ENCODE measurements around the gene SLC39A5. TPM values are rescaled to one million over a fixed set of nuclear protein-coding genes. Genes with fewer than 3 reads are reported as not detected.

SLC39A5 gene
- total RNA-seq, 5 donors from 2014 or later (not counting 1 experiment from before 2014, with no cell fraction given), result 0.57 to 1.4 (median 0.58) TPM; not detected in 2

GRCh38 chr12:56236091-56236490 is 6.2 kb downstream of the SLC39A5 start:
- 92% methylated on average over 5 of the region's 6 CpGs for WGBS (ENCODE audit: insufficient coverage)
- Mint-ChIP-seq H3K4me3 (no peak overlapping the region), H3K36me3 (peaks cover 5% of the 10 kb centered on the region), H3K4me1 (no peaks in the 10 kb centered on the region), H3K27ac (no peak overlapping the region), H3K27me3 (no peaks in the 10 kb centered on the region), H3K9me3 (no peaks in the 10 kb centered on the region)
- CTCF ChIA-PET, result no interaction called here
- peaks cover 14 to 18% of the 10 kb centered on the region in 2 donors for H3K36me3 ChIP-seq (ENCODE audit: control insufficient read depth in 2 of 2, extremely low read depth in 1 of 2, insufficient read depth in 1 of 2, low read length in 1 of 2)
- no peaks in the 10 kb centered on the region for H3K9me3 ChIP-seq
- no peak for DNase-seq
- ATAC-seq (replicated peaks in 1 of 4), result no peak
- POLR2A ChIA-PET, result interaction anchor here in 1 of 2 donors (0.5 kb wide), 1 partner anchor 16 kb away, joined by 3 read pairs; no protein-coding TSS in a partner anchor
- no peaks in the 10 kb centered on the region for H3K27me3 ChIP-seq (replicated peaks in 1 of 2; ENCODE audit: control insufficient read depth in 2 of 2, extremely low read depth in 1 of 2, insufficient read depth in 2 of 2, low read length in 1 of 2)
- H3K27ac ChIP-seq (ENCODE audit: low read length), result no peak overlapping the region
- H3K4me3 ChIP-seq (ENCODE audit: control insufficient read depth in 1 of 2, extremely low read depth in 1 of 2, low read length in 1 of 2), result no peak overlapping the region
- no peaks in the 10 kb centered on the region for H3K4me1 ChIP-seq (ENCODE audit: control insufficient read depth in 1 of 2, extremely low read depth in 1 of 2, insufficient read depth in 2 of 2, low read length in 2 of 2)

GRCh38 chr12:56236985-56237384 is 7.1 kb downstream of the SLC39A5 start:
- POLR2A ChIA-PET, result no interaction called here
- peaks cover 12% of the 10 kb centered on the region for H3K36me3 Mint-ChIP-seq
- 77% methylated on average over 3 of the region's 5 CpGs for WGBS (ENCODE audit: insufficient coverage)
- H3K9me3 Mint-ChIP-seq, result no peaks in the 10 kb centered on the region
- no peaks in the 10 kb centered on the region for H3K4me1 Mint-ChIP-seq
- DNase-seq, result no peak
- peaks cover 21 to 23% of the 10 kb centered on the region in 2 donors for H3K36me3 ChIP-seq (ENCODE audit: control insufficient read depth in 2 of 2, extremely low read depth in 1 of 2, insufficient read depth in 1 of 2, low read length in 1 of 2)
- CTCF ChIA-PET, result no interaction called here
- H3K4me1 ChIP-seq (ENCODE audit: control insufficient read depth in 1 of 2, extremely low read depth in 1 of 2, insufficient read depth in 2 of 2, low read length in 2 of 2), result no peaks in the 10 kb centered on the region
- no peak overlapping the region for H3K27ac ChIP-seq (ENCODE audit: low read length)
- no peaks in the 10 kb centered on the region for H3K27me3 ChIP-seq (replicated peaks in 1 of 2; ENCODE audit: control insufficient read depth in 2 of 2, extremely low read depth in 1 of 2, insufficient read depth in 2 of 2, low read length in 1 of 2)
- ATAC-seq (replicated peaks in 1 of 4), result no peak
- H3K4me3 ChIP-seq (ENCODE audit: control insufficient read depth in 1 of 2, extremely low read depth in 1 of 2, low read length in 1 of 2), result no peak overlapping the region
- H3K4me3 Mint-ChIP-seq, result no peak overlapping the region
- H3K9me3 ChIP-seq, result no peaks in the 10 kb centered on the region
- H3K27me3 Mint-ChIP-seq, result no peaks in the 10 kb centered on the region
- no peak overlapping the region for H3K27ac Mint-ChIP-seq

GRCh38 chr12:56237552-56237951 is 7.7 kb downstream of the SLC39A5 start:
- Mint-ChIP-seq H3K4me3 (no peak overlapping the region), H3K9me3 (no peaks in the 10 kb centered on the region), H3K4me1 (no peaks in the 10 kb centered on the region), H3K36me3 (peaks cover 14% of the 10 kb centered on the region), H3K27me3 (no peaks in the 10 kb centered on the region), H3K27ac (no peak overlapping the region)
- no peak for ATAC-seq (replicated peaks in 1 of 4)
- Histone ChIP-seq H3K9me3 (no peaks in the 10 kb centered on the region), H3K27ac (ENCODE audit: low read length) (no peak overlapping the region), H3K4me3 (ENCODE audit: control insufficient read depth in 1 of 2, extremely low read depth in 1 of 2, low read length in 1 of 2) (no peak overlapping the region), H3K27me3 (replicated peaks in 1 of 2; ENCODE audit: control insufficient read depth in 2 of 2, extremely low read depth in 1 of 2, insufficient read depth in 2 of 2, low read length in 1 of 2) (no peaks in the 10 kb centered on the region), H3K4me1 (ENCODE audit: control insufficient read depth in 1 of 2, extremely low read depth in 1 of 2, insufficient read depth in 2 of 2, low read length in 2 of 2) (no peaks in the 10 kb centered on the region), H3K36me3 (ENCODE audit: control insufficient read depth in 2 of 2, extremely low read depth in 1 of 2, insufficient read depth in 1 of 2, low read length in 1 of 2) (peaks cover 23 to 28% of the 10 kb centered on the region in 2 donors)
- ChIA-PET POLR2A (no interaction called here), CTCF (no interaction called here)
- no peak for DNase-seq
- no CpG with 5 or more reads among the region's 11 CpGs for WGBS (ENCODE audit: insufficient coverage)

GRCh38 chr12:56241424-56242303 is 11.8 kb downstream of the SLC39A5 start:
- H3K27ac ChIP-seq (ENCODE audit: low read length), result no peak overlapping the region
- Mint-ChIP-seq H3K4me3 (no peak overlapping the region), H3K9me3 (no peaks in the 10 kb centered on the region), H3K4me1 (no peaks in the 10 kb centered on the region), H3K27me3 (no peaks in the 10 kb centered on the region), H3K36me3 (peaks cover 33% of the 10 kb centered on the region), H3K27ac (no peak overlapping the region)
- no peaks in the 10 kb centered on the region for H3K4me1 ChIP-seq (ENCODE audit: control insufficient read depth in 1 of 2, extremely low read depth in 1 of 2, insufficient read depth in 2 of 2, low read length in 2 of 2)
- no peaks in the 10 kb centered on the region for H3K27me3 ChIP-seq (replicated peaks in 1 of 2; ENCODE audit: control insufficient read depth in 2 of 2, extremely low read depth in 1 of 2, insufficient read depth in 2 of 2, low read length in 1 of 2)
- H3K9me3 ChIP-seq, result no peaks in the 10 kb centered on the region
- 100% methylated on average over 2 of the region's 9 CpGs for WGBS (ENCODE audit: insufficient coverage)
- H3K36me3 ChIP-seq (ENCODE audit: control insufficient read depth in 2 of 2, extremely low read depth in 1 of 2, insufficient read depth in 1 of 2, low read length in 1 of 2), result peaks cover 46 to 67% of the 10 kb centered on the region in 2 donors
- H3K4me3 ChIP-seq (ENCODE audit: control insufficient read depth in 1 of 2, extremely low read depth in 1 of 2, low read length in 1 of 2), result no peak overlapping the region
- ChIA-PET POLR2A (interaction anchor here in 1 of 2 donors (0.5 kb wide), 1 partner anchor 23 kb away, joined by 3 read pairs; no protein-coding TSS in a partner anchor), CTCF (no interaction called here)
- ATAC-seq (replicated peaks in 1 of 4) (no peak), DNase-seq (no peak)

- DNase-seq, result no peak
- H3K9me3 ChIP-seq, result no peaks in the 10 kb centered on the region
- WGBS (ENCODE audit: insufficient coverage), result 100% methylated on average over 1 of the region's 13 CpGs
- no peak overlapping the region for H3K27ac Mint-ChIP-seq
- no peak overlapping the region for H3K4me3 ChIP-seq (ENCODE audit: control insufficient read depth in 1 of 2, extremely low read depth in 1 of 2, low read length in 1 of 2)
- H3K4me1 ChIP-seq (ENCODE audit: control insufficient read depth in 1 of 2, extremely low read depth in 1 of 2, insufficient read depth in 2 of 2, low read length in 2 of 2), result peaks cover 0 to 2% of the 10 kb centered on the region in 2 experiments
- no peak overlapping the region for H3K27ac ChIP-seq (ENCODE audit: low read length)
- POLR2A ChIA-PET, result no interaction called here
- H3K4me1 Mint-ChIP-seq, result no peaks in the 10 kb centered on the region
- no peaks in the 10 kb centered on the region for H3K27me3 ChIP-seq (replicated peaks in 1 of 2; ENCODE audit: control insufficient read depth in 2 of 2, extremely low read depth in 1 of 2, insufficient read depth in 2 of 2, low read length in 1 of 2)
- CTCF ChIA-PET, result no interaction called here
- no peak overlapping the region for H3K4me3 Mint-ChIP-seq
- ATAC-seq (replicated peaks in 1 of 4), result no peak
- H3K36me3 ChIP-seq (ENCODE audit: control insufficient read depth in 2 of 2, extremely low read depth in 1 of 2, insufficient read depth in 1 of 2, low read length in 1 of 2), result peaks cover 40 to 79% of the 10 kb centered on the region in 2 donors
- H3K9me3 Mint-ChIP-seq, result no peaks in the 10 kb centered on the region
- H3K36me3 Mint-ChIP-seq, result peaks cover 40% of the 10 kb centered on the region
- H3K27me3 Mint-ChIP-seq, result no peaks in the 10 kb centered on the region
Observed at GRCh38 chr12:56242986-56243385, 13.1 kb downstream of the SLC39A5 start.

- Histone ChIP-seq H3K4me3 (ENCODE audit: control insufficient read depth in 1 of 2, extremely low read depth in 1 of 2, low read length in 1 of 2) (no peak overlapping the region), H3K4me1 (ENCODE audit: control insufficient read depth in 1 of 2, extremely low read depth in 1 of 2, insufficient read depth in 2 of 2, low read length in 2 of 2) (peaks cover 0 to 2% of the 10 kb centered on the region in 2 experiments), H3K27ac (ENCODE audit: low read length) (no peak overlapping the region), H3K9me3 (no peaks in the 10 kb centered on the region), H3K36me3 (ENCODE audit: control insufficient read depth in 2 of 2, extremely low read depth in 1 of 2, insufficient read depth in 1 of 2, low read length in 1 of 2) (peaks cover 42 to 86% of the 10 kb centered on the region in 2 donors), H3K27me3 (replicated peaks in 1 of 2; ENCODE audit: control insufficient read depth in 2 of 2, extremely low read depth in 1 of 2, insufficient read depth in 2 of 2, low read length in 1 of 2) (no peaks in the 10 kb centered on the region)
- ChIA-PET POLR2A (interaction anchor here in 1 of 2 donors (0.6 kb wide), 1 partner anchor 473 kb away, joined by 5 read pairs; no protein-coding TSS in a partner anchor), CTCF (no interaction called here)
- no CpG with 5 or more reads among the region's 3 CpGs for WGBS (ENCODE audit: insufficient coverage)
- no peaks in the 10 kb centered on the region for H3K9me3 Mint-ChIP-seq
- H3K36me3 Mint-ChIP-seq, result peaks cover 40% of the 10 kb centered on the region
- ATAC-seq (replicated peaks in 1 of 4) (no peak), DNase-seq (no peak)
- no peak overlapping the region for H3K4me3 Mint-ChIP-seq
- no peaks in the 10 kb centered on the region for H3K27me3 Mint-ChIP-seq
- H3K27ac Mint-ChIP-seq, result no peak overlapping the region
- no peaks in the 10 kb centered on the region for H3K4me1 Mint-ChIP-seq
Observed at GRCh38 chr12:56243731-56244181, 13.9 kb downstream of the SLC39A5 start.

All from T-cell (primary cell).